Pulmonary artery endothelial cell (primary cell): ENCODE results near the gene TPBGL. TPM values are rescaled to one million over a fixed set of nuclear protein-coding genes. Genes with fewer than 3 reads are reported as not detected.

ENCODE experiments used
- DNase-seq: peaks from one replicate; pipeline ENCODE4 v3.0.0-alpha.2; 2011; ENCODE audit warnings: low read depth, low spot score
- total RNA-seq: library from RNA; depleted of rRNA; stranded (reverse); fragments of >200 nt; gene quantifications from 2 replicates; pipeline ENCODE4 v1.2.3, GENCODE V29; 2014

Gene TPBGL
- total RNA-seq, 1 donor from 2014 or later = under 0.01 TPM

- no peak for DNase-seq
These were observed 5.6 kb downstream of the TPBGL start for GRCh38 chr11:75246006-75246670.

GRCh38 chr11:75246671-75247350 is 6.2 kb downstream of the TPBGL start:
- DNase-seq = no peak

- no peak for DNase-seq
These were observed 8.3 kb downstream of the TPBGL start for GRCh38 chr11:75248924-75249256.

- no peak for DNase-seq
These were observed 9.1 kb downstream of the TPBGL start for GRCh38 chr11:75249704-75250103.

GRCh38 chr11:75254326-75254725 is 13.8 kb downstream of the TPBGL start:
- no peak for DNase-seq

GRCh38 chr11:75260396-75261170 is 20.0 kb downstream of the TPBGL start:
- no peak for DNase-seq

GRCh38 chr11:75261902-75262361 is 21.4 kb downstream of the TPBGL start:
- DNase-seq = no peak

GRCh38 chr11:75262436-75262835 is 21.9 kb downstream of the TPBGL start:
- DNase-seq = no peak

GRCh38 chr11:75262961-75263852 is 22.6 kb downstream of the TPBGL start:
- DNase-seq = no peak

GRCh38 chr11:75263944-75264349 is 23.4 kb downstream of the TPBGL start:
- no peak for DNase-seq

GRCh38 chr11:75264356-75264755 is 23.8 kb downstream of the TPBGL start:
- no peak for DNase-seq

- no peak for DNase-seq
These were observed 24.4 kb downstream of the TPBGL start for GRCh38 chr11:75264971-75265370.

GRCh38 chr11:75265851-75266531 is 25.4 kb downstream of the TPBGL start:
- no peak for DNase-seq

- DNase-seq = no peak
These were observed 26.8 kb downstream of the TPBGL start for GRCh38 chr11:75267171-75267970.

- no peak for DNase-seq
These were observed 28.2 kb downstream of the TPBGL start for GRCh38 chr11:75268626-75269366.

- no peak for DNase-seq
These were observed 28.7 kb downstream of the TPBGL start for GRCh38 chr11:75269367-75269660.

GRCh38 chr11:75269896-75270295 is 29.3 kb downstream of the TPBGL start:
- DNase-seq = no peak

GRCh38 chr11:75270896-75271418 is 30.4 kb downstream of the TPBGL start:
- no peak for DNase-seq

- no peak for DNase-seq
These were observed 31.2 kb downstream of the TPBGL start for GRCh38 chr11:75271730-75272129.
